AG04450 (cell line): ENCODE results near the gene RTL9. TPM values are rescaled to one million over a fixed set of nuclear protein-coding genes. Genes with fewer than 3 reads are reported as not detected.

Experiments
- CTCF ChIA-PET: fragments of 300-600, 350-600 bp; formaldehyde crosslinking; extraction: SDS; loops from one replicate; lab custom pipeline; 2022; ENCODE audit warnings: antibody characterized with exemption, inconsistent platforms; lab: Charles Lee
- POLR2A ChIA-PET: fragments of 350-600 bp; formaldehyde crosslinking; extraction: SDS; loops from one replicate; lab custom pipeline; 2021; ENCODE audit warnings: antibody characterized with exemption, inconsistent platforms; lab: Yijun Ruan, JAX
- DNase-seq: peaks from one replicate; pipeline ENCODE4 v3.0.0-alpha.2; 2011; ENCODE audit warnings: low read depth, low spot score
- H3K27ac ChIP-seq: one replicate; pipeline ENCODE4 v1.5.1; 2012; ENCODE audit warnings: low read depth, low read length, control low read depth
- H3K27me3 ChIP-seq: one replicate; pipeline ENCODE4 v1.6.0; 2012; ENCODE audit warnings: low read length; ENCODE audit not compliant: control insufficient read depth, insufficient read depth
- H3K4me3 ChIP-seq: 2 replicates; pipeline ENCODE4 v1.5.1; 2011; ENCODE audit warnings: mild to moderate bottlenecking, low read depth, low read length, control low read depth
- H3K9me3 ChIP-seq: 2 replicates; pipeline ENCODE4 v1.5.1; 2012; ENCODE audit warnings: low read length; ENCODE audit not compliant: control insufficient read depth, insufficient read depth
- polyA minus RNA-seq: library from RNA; depleted of rRNA, polyadenylated mRNA; stranded (reverse); fragments of >200 nt; gene quantifications from 2 replicates; pipeline ENCODE4 v1.2.3, GENCODE V29; 2011; rRNA and poly(A)+ RNA removed
- polyA plus RNA-seq: library from polyadenylated mRNA; depleted of rRNA; stranded (reverse); fragments of >200 nt; gene quantifications from 2 replicates; pipeline ENCODE4 v1.2.3, GENCODE V29; 2011; rRNA removed
- TF ChIP-seq, protein P1 (sequence below): IDR thresholded peaks from 2 replicates; pipeline ENCODE4 v1.5.1; 2011; ENCODE audit warnings: low read depth, low read length, control low read depth, inconsistent platforms

RTL9 gene
- polyA plus RNA-seq (0.12 and 0.37 TPM in 2 replicates), polyA minus RNA-seq (0.35 and 0.41 TPM in 2 replicates)

DNA sequence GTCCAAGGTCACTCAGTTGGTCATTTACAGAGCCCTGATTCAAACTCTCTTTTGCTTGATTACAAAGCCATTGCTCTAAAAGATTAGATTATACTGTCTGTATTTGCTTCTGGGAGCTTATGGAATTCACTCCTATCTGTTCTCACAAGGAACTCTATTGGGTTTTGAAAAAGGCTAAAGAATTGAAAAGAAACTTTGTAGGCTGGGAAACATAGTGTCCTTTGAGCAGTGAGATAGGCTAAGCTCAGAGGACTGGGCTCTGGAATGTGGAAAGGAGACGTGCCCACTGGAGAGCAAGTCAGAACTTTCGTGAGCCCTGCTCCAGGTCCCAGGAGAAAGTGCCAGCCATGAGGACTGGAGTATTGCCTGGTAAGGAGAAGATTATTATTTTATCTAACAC is at the start of gene RTL9:
Gene RTL9 (plus strand): TSS at position 301 of the 400 bp plus-strand sequence. CDS start 91,770 bp downstream, outside the sequence.
- TF ChIP-seq, protein P1, sequence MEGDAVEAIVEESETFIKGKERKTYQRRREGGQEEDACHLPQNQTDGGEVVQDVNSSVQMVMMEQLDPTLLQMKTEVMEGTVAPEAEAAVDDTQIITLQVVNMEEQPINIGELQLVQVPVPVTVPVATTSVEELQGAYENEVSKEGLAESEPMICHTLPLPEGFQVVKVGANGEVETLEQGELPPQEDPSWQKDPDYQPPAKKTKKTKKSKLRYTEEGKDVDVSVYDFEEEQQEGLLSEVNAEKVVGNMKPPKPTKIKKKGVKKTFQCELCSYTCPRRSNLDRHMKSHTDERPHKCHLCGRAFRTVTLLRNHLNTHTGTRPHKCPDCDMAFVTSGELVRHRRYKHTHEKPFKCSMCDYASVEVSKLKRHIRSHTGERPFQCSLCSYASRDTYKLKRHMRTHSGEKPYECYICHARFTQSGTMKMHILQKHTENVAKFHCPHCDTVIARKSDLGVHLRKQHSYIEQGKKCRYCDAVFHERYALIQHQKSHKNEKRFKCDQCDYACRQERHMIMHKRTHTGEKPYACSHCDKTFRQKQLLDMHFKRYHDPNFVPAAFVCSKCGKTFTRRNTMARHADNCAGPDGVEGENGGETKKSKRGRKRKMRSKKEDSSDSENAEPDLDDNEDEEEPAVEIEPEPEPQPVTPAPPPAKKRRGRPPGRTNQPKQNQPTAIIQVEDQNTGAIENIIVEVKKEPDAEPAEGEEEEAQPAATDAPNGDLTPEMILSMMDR: no peak
- no peak for DNase-seq
- ChIA-PET CTCF (interaction anchor here (0.6 to 0.8 kb wide), 2 partner anchors 9 to 203 kb away, joined by 3 read pairs; no protein-coding TSS in a partner anchor), POLR2A (no interaction called here)
- no peaks in the 10 kb centered on the region for H3K27me3 ChIP-seq
- H3K9me3 ChIP-seq: no peaks in the 10 kb centered on the region
- H3K4me3 ChIP-seq: no peak within 1 kb of the TSS
- H3K27ac ChIP-seq: no peak within 1 kb of the TSS

DNA sequence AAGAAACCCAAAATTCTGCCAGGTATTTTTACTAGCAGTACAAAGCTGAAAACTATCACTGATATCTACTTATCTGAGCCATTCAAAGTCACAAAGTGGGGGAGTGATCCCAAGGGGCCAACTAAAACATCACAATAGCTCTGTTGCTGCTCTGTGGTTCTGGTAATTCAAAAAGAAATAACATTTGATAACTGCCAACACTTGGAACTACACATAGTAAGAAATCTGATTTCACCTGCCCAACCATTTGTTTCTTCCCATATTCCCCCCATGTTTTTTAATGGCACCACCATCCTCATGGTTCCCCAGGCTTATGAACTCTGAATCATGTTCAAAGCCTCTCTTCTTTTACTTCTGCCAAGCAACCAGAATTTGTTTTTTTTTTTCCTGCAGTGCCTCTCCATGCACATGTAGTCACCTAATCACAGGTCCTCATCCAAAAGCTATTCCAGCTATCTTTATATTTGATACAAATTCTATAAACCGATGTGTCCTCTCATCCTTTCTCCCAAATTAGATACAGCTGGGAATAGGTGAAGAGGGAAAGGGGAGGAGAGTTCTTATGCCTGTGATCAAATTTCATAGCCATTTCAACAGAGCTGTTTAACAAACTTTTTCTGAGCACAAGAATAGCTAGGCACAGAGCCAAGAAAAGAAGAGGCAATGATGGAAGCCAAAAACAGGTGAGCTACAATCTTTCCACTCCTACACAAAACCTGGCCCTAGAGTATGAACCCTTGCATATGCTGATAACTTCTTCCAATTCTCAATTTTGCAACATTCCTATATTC is 48.5 kb upstream of the RTL9 start:
- H3K27ac ChIP-seq: no peak overlapping the region
- H3K27me3 ChIP-seq: no peaks in the 10 kb centered on the region
- H3K9me3 ChIP-seq: no peaks in the 10 kb centered on the region
- ChIA-PET CTCF (no interaction called here), POLR2A (no interaction called here)
- no peak overlapping the region for H3K4me3 ChIP-seq
- TF ChIP-seq, protein P1: no peak
- DNase-seq: no peak

DNA sequence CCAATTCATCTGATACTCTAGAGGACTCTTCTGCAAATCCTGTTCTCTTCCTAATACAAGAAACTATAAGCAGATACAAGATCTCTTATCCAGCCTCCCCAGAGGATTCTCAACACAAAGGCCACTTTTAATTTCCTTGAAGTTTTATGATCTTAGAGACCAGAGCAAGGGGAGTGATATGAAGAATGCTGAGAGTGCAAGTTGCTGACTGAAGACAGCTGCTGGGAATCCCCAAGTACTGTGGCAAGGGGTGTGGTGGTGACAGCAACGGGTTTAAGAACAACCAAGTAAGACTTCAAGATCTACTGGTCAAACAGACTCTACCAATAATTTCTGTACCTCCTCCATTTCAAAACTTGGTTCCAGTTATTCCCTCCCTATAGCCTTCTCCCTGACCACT is 47.8 kb upstream of the RTL9 start:
- POLR2A ChIA-PET: no interaction called here
- no peaks in the 10 kb centered on the region for H3K9me3 ChIP-seq
- TF ChIP-seq, protein P1: no peak
- CTCF ChIA-PET: interaction anchor here (1.4 kb wide), 3 partner anchors 101 to 164 kb away, joined by 4 to 5 read pairs (median 4); no protein-coding TSS in a partner anchor
- H3K4me3 ChIP-seq: no peak overlapping the region
- no peaks in the 10 kb centered on the region for H3K27me3 ChIP-seq
- H3K27ac ChIP-seq: no peak overlapping the region
- no peak for DNase-seq

DNA sequence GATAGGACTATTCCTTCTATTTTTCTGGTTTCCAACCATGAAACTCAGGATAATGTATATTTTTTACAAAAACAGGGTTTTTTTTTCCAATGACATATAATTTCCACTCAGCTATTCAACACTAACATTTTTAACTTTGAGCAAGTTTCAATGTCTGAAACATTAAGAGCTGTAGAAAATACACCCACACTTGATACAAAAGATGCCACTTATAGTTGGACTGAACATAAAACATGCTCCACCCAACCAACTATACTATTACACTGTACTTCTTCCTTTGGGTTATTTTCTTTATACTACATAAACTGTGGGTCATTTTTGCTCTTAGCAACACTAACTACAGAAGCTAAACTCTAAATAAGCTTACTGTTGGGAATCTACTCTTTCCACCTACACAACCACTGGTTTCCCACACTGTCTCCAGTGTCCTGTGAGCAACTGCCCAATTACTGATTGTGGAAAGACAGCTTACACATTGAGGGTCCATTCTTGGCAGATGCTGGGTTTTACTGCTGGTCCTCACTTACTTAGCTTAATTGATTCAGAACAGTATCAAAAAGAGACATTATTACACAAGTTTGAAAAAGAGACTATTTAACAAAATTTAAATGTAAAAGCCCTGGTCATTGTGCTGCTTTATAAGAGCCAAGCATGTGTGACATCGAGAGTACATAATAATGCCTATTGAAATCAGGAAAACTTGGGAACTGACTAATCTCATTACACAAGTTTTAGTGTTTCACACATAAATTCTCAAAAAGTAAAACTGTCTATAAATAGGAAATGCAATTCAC is 47.0 kb upstream of the RTL9 start:
- no peaks in the 10 kb centered on the region for H3K27me3 ChIP-seq
- TF ChIP-seq, protein P1: no peak
- H3K4me3 ChIP-seq: no peak overlapping the region
- H3K9me3 ChIP-seq: no peaks in the 10 kb centered on the region
- POLR2A ChIA-PET: interaction anchor here (0.6 kb wide), 1 partner anchor 11 kb away, joined by 4 read pairs; no protein-coding TSS in a partner anchor
- CTCF ChIA-PET: interaction anchor here (1.4 kb wide), 3 partner anchors 101 to 165 kb away, joined by 4 to 5 read pairs (median 4); no protein-coding TSS in a partner anchor
- H3K27ac ChIP-seq: no peak overlapping the region
- DNase-seq: no peak
